Thyroid gland (tissue), 4 donors: ENCODE results near the gene PTPRN2. TPM values are rescaled to one million over a fixed set of nuclear protein-coding genes. Genes with fewer than 3 reads are reported as not detected.

Source experiments
- DNase-seq, 2 donors: peaks; one replicate each; pipeline ENCODE4 v3.0.0-alpha.2; 2019
- H3K27ac ChIP-seq, 3 donors: fragments of 200-600 bp; sonication (generic); 1 replicate in 2 of 3; 2 replicates in 1 of 3; pipeline ENCODE4 v1.5.1; 2016 to 2019; ENCODE audit warnings: mild to moderate bottlenecking in 1 of 3, moderate library complexity in 1 of 3
- H3K27me3 ChIP-seq: fragments of 200-600 bp; sonication (generic); one replicate; pipeline ENCODE4 v1.5.1; 2019
- H3K36me3 ChIP-seq, 2 donors: fragments of 200-600 bp; sonication (generic); one replicate each; pipeline ENCODE4 v1.5.1; 2016 to 2019
- H3K4me1 ChIP-seq, 2 donors: fragments of 200-600 bp; sonication (generic); one replicate each; pipeline ENCODE4 v1.5.1; 2017 to 2019
- H3K4me3 ChIP-seq, 3 donors: fragments of 200-600 bp; sonication (generic); replicated peaks in 1 of 3; 1 replicate in 2 of 3; 2 replicates in 1 of 3; pipeline ENCODE4 v1.5.1; 2016; ENCODE audit warnings: mild to moderate bottlenecking in 1 of 3
- H3K9me3 ChIP-seq: fragments of 200-600 bp; sonication (generic); one replicate; pipeline ENCODE4 v1.5.1; 2017
- POLR2A ChIP-seq, 2 donors: fragments of 450-650 bp; IDR thresholded peaks; one replicate each; pipeline ENCODE4 v1.6.1; 2017; ENCODE audit warnings: antibody characterized with exemption in 2 of 2, mild to moderate bottlenecking in 2 of 2, moderate library complexity in 1 of 2
- WGBS, 2 donors: methylation state at CpG; one replicate each; pipeline ENCODE4 v1.1.5; 2017; 5-methylcytosine and 5-hydroxymethylcytosine counted together
- intact Hi-C: fragments of 100-400 bp; cut with DNase I; formaldehyde crosslinking; loops from one replicate; pipeline ENCODE4 v1.15.1; 2023
- total RNA-seq, 4 donors: library from RNA; depleted of rRNA; stranded (reverse); fragments of >200 nt; gene quantifications; one replicate each; pipeline ENCODE4 v1.2.3, GENCODE V29; 2016
- TF ChIP-seq, protein P1 (sequence below), 6 experiments: fragments of 200-600 bp in 3 of 6; fragments of 450-650 bp in 3 of 6; sonication (generic) in 3 of 6; IDR thresholded peaks; one replicate each; pipeline ENCODE4 v1.5.1; 2016 to 2019; ENCODE audit warnings: antibody characterized with exemption in 6 of 6, mild to moderate bottlenecking in 2 of 6, inconsistent platforms in 1 of 6, moderate library complexity in 1 of 6

PTPRN2 gene
- total RNA-seq, 4 donors from 2014 or later = 4.2 to 9.9 (median 7.7) TPM

DNA sequence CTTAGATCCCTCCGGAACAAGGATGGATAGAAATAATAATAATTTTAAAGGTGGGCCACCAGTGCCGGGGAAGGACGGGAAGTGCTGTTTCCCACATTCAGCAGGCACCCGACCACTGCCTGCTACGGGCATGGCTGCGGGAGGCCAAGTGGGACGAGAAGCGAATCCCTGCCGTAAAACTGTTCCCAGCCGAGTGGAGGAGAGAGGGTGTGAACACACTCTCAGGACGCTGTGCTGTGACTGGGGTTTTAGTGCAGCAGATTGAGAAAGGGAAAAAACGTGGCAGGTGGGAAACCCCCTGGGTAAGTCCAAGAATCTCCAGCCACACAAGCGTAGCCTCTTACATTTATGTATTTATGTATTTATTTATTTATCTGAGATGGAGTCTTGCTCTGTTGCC is 1092.0 kb downstream of the PTPRN2 start:
- TF ChIP-seq POLR2A (IDR thresholded peaks at IDR 0.05) = no peak
- TF ChIP-seq, protein P1, sequence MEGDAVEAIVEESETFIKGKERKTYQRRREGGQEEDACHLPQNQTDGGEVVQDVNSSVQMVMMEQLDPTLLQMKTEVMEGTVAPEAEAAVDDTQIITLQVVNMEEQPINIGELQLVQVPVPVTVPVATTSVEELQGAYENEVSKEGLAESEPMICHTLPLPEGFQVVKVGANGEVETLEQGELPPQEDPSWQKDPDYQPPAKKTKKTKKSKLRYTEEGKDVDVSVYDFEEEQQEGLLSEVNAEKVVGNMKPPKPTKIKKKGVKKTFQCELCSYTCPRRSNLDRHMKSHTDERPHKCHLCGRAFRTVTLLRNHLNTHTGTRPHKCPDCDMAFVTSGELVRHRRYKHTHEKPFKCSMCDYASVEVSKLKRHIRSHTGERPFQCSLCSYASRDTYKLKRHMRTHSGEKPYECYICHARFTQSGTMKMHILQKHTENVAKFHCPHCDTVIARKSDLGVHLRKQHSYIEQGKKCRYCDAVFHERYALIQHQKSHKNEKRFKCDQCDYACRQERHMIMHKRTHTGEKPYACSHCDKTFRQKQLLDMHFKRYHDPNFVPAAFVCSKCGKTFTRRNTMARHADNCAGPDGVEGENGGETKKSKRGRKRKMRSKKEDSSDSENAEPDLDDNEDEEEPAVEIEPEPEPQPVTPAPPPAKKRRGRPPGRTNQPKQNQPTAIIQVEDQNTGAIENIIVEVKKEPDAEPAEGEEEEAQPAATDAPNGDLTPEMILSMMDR (IDR thresholded peaks at IDR 0.05) = no peak
- no peaks in the 10 kb centered on the region for H3K4me1 ChIP-seq
- intact Hi-C loops = no loop called here
- WGBS, 2 donors = 88 to 89% methylated on average over 13 of the region's 13 CpGs
- H3K4me3 ChIP-seq = no peak overlapping the region
- H3K27ac ChIP-seq = no peak overlapping the region
- no peaks in the 10 kb centered on the region for H3K27me3 ChIP-seq
- H3K9me3 ChIP-seq = no peaks in the 10 kb centered on the region
- H3K36me3 ChIP-seq = no peaks in the 10 kb centered on the region
- no peak for DNase-seq

DNA sequence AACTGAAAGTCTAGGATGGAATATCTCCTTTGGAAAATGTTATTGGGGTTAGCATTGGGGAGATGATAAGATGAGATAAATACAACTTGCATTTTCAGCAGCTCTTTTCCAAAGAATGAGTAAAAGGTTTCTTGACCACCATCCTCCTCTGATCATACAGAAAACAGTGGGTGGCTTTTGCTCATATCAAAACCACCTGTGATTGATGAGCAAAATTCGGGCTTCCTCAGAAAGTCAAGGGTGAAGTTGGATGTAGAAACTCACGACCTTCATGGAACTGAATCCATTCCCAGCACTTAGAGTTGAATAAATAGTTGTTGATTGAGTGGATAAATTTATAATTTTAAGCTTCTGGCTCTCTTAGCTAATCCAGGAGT is 1092.5 kb downstream of the PTPRN2 start:
- no peak for DNase-seq
- H3K4me3 ChIP-seq = no peak overlapping the region
- WGBS, 2 donors = 65 to 67% methylated on average over 2 of the region's 2 CpGs
- H3K36me3 ChIP-seq = no peaks in the 10 kb centered on the region
- no peak for TF ChIP-seq POLR2A (IDR thresholded peaks at IDR 0.05)
- TF ChIP-seq, protein P1 (IDR thresholded peaks at IDR 0.05) = no peak
- no peaks in the 10 kb centered on the region for H3K4me1 ChIP-seq
- no peaks in the 10 kb centered on the region for H3K9me3 ChIP-seq
- no peaks in the 10 kb centered on the region for H3K27me3 ChIP-seq
- intact Hi-C loops = no loop called here
- no peak overlapping the region for H3K27ac ChIP-seq

DNA sequence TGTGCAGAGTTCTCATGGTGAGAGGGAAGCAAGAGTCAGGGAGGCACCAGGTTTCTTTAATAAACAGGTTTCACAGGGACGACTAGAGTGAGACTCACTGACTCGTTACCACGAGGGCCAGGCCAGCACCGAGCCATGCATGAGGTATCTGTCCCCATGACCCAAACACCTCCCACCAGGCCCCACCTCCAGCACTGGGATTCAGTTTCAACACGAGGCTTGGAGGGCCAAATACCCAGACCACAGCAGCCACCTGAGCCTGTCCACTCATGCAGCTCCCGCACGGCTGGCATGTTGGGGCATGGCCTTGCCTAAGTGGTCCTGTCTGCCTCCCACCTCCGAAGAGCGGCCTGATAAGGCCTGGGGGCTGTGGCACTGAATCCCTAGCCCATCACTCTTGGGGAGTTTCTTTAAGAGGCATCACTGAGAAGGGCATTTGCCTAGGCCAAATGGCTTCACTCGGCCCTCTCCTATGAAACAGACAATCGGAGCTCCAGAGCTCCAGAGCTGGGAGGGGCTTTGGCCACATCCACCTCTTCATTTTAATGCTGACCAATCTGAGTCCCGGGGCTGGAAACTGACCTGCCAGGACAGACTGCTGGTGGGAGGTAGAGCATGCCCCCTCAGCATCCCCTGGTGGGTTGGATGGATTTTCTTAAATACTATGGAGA is 1093.0 kb downstream of the PTPRN2 start:
- TF ChIP-seq, protein P1 (IDR thresholded peaks at IDR 0.05) = no peak
- no peak for TF ChIP-seq POLR2A (IDR thresholded peaks at IDR 0.05)
- Histone ChIP-seq H3K27me3 (no peaks in the 10 kb centered on the region), H3K4me3 (no peak overlapping the region), H3K9me3 (no peaks in the 10 kb centered on the region), H3K27ac (no peak overlapping the region), H3K4me1 (no peaks in the 10 kb centered on the region), H3K36me3 (no peaks in the 10 kb centered on the region)
- WGBS, 2 donors = 56 to 68% methylated on average over 8 of the region's 12 CpGs
- intact Hi-C loops = no loop called here
- no peak for DNase-seq

DNA sequence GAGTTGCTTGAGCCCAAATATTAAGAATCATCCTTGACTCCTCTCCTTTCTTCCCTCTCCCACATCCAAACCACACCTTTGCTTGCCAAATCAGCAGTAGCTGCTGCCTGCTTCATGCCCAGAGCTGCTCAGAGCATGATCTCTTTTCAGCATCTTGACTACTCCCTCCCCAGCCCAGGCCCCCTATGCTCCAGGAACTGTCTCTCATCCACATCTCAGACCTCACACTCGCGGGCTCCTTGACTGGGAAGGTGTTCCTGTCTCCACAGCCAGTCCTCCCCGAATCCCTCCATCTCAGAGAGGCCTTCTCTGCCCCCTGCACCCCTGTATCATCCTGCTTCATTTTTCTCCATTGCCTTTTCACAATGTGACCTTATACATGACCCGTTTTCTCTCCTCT is 1093.8 kb downstream of the PTPRN2 start:
- no peak overlapping the region for H3K4me3 ChIP-seq
- no peak overlapping the region for H3K27ac ChIP-seq
- no peaks in the 10 kb centered on the region for H3K4me1 ChIP-seq
- WGBS, 2 donors = 81 to 84% methylated on average over 4 of the region's 4 CpGs
- TF ChIP-seq, protein P1 (IDR thresholded peaks at IDR 0.05) = no peak
- no peak for TF ChIP-seq POLR2A (IDR thresholded peaks at IDR 0.05)
- no peaks in the 10 kb centered on the region for H3K27me3 ChIP-seq
- intact Hi-C loops = no loop called here
- DNase-seq = no peak
- H3K9me3 ChIP-seq = no peaks in the 10 kb centered on the region
- no peaks in the 10 kb centered on the region for H3K36me3 ChIP-seq

DNA sequence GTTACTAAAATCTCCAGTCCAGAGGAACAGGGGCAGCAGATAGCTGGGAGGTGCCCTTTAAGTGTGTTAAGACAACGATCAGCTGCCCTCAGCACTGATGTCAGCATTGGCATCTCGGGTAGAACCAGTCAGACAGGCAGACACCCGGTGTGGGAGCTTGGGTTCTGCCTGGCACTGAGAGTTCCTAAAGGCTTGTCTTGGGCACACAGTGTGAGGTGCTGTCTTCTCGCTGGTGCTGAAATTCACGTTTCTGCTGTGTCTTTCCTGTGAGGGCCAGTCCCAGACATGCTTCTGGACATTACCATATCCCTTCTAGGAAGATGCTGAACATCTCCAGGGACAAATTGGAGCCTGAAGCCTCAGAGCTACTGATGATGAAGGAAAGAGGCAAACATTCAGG is 1094.6 kb downstream of the PTPRN2 start:
- Histone ChIP-seq H3K4me1 (no peaks in the 10 kb centered on the region), H3K36me3 (no peaks in the 10 kb centered on the region), H3K27me3 (no peaks in the 10 kb centered on the region), H3K9me3 (no peaks in the 10 kb centered on the region), H3K4me3 (no peak overlapping the region), H3K27ac (no peak overlapping the region)
- DNase-seq = no peak
- TF ChIP-seq POLR2A (IDR thresholded peaks at IDR 0.05) = no peak
- TF ChIP-seq, protein P1 (IDR thresholded peaks at IDR 0.05) = no peak
- intact Hi-C loops = no loop called here
- 42 to 48% methylated on average over 3 to 5 of the region's 5 CpGs for WGBS, 2 donors
